AG08395 (cell line): ENCODE data around the gene RPP30.
A peak's percentile ranks its signal among the peaks of the same experiment; 100 is the strongest.
"Not testable (repeated sequence)": the region's sequence is repeated elsewhere in the genome, so short reads cannot be mapped to it uniquely, and the experiment has no call there.

Experiments used
- DNase-seq: peaks from one replicate; pipeline ENCODE4 v3.0.0; 2012; ENCODE audit warnings: mixed read lengths, low spot score

Gene RPP30

DNA sequence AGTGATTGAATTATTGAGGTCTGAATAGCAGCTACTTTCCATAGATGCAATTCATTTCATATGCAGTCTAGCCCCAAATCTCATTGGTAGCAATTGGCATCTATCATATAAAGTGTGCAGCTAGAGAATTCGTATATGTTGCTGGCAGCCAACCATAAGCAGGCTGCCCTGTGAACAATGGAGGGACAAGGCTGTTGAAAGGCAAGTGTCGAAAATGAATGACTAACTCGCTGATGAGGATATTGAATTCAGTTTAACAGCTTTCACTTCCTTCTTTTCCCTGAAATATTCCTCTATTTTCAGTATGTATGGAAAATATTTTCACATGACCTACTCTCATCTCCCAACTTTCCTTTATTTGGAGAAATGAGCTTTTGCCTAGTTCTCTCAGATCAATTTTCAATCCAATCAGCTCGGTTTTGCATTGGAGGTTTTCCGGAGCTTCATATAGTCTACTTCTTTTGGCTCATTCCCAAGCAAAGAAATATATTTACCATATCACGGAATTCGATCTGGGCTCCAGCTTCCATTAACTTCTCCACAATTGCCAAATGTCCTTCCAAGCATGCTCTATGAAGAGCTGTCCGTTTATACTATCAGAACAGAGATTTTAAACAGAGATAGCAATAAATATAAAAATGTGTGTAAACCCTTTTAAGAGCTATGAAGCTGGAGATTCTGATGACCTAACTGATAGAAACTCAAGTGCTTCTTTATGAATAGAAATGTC lies 45.6 kb downstream of the RPP30 start:
- DNase-seq: no peak

DNA sequence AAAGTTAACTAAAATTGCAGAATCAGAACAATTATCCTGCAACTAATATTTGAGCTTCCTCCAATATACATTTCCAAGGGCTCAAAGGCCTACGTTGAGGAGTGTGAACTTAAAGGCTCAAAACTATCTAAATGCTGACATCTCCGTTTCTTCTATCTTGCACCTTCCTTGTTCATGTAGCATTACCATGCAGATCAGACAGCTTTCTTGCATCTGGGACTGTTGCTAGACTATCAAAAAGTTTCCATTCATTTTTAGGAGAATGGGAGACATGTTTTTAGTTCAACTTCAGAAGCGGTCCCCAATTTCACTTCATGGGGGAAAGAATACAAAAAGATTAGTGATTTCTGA lies 46.2 kb downstream of the RPP30 start:
- DNase-seq: no peak

DNA sequence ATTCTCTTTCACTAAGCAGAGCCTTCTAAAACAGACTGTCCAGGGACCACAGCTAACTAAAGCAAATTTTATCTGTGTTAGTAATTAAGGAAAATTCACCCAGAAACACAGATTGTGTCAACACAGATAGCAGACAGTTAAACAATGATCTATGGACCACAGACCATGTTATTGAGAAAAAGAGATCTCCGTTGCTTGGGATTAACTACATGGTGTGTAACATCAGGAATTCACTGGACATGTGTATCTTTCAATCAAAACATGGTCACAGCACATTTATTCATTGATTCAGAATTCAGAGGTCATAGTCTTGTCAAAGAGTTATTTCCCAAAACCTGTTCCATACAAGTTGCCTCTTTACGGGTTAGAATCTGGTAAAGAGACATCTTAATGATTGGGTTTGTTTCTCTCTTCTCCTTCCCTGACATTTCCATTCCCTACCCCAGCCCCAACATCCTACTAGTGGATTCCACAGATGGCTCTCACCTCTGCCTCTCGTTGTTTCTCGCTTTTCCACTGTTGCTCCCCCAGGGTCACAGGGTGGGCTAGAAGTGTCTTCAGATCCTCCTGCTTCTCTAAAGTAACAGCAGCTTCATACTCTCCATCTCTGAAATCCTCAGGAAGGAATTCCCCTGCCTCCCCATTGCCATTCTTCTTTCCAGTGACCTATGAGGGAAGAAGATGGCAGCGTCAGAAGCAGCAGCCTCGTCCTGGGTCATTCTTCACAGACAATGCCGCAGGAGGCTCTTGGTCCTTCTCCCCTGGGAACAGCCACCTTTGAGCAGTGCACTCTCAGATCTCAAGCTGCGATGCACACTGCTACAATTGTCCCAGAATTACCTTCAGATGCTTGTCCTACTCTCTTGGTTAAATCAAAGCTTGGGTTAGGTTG lies 48.2 kb downstream of the RPP30 start:
- DNase-seq: no peak

GRCh38 chr10:90920986-90921666 lies 49.4 kb downstream of the RPP30 start, which contains the start of gene ANKRD1:
TSS of gene ANKRD1 (minus strand) at chr10:90921087. CDS start at chr10:90921027, 60 bp downstream.
- DNase-seq: peak; percentile 78

GRCh38 chr10:90921906-90922305 lies 50.1 kb downstream of the RPP30 start:
- no peak for DNase-seq

DNA sequence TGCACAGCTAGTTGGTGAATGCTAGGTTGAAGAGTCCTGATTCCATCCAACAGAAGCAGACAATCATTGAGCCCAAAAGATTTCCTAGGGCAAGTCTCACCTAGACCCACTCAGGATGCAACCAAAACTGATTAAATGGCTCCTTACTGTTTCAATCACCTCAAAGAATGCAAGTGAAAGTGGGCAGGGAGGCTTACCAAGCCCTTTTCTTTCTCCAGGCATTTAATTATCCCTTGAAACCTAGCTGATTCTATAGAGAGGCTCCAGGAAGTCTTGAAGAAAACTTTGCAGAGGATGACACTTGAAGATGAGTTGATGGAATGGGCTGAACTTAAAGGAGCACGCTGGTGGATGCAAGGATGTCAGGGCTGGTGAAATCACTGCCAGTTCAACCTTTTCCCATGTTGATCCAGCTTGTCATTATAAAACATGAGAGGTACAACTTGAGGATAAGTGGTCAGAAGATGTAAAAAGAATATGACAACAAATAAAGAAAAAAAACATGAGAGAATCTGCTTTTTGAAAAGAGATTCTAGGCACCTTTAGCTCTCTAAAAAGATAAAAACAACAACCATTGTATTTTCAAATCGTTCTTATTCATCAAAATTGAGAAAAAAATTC lies 51.4 kb downstream of the RPP30 start:
- DNase-seq: no peak

DNA sequence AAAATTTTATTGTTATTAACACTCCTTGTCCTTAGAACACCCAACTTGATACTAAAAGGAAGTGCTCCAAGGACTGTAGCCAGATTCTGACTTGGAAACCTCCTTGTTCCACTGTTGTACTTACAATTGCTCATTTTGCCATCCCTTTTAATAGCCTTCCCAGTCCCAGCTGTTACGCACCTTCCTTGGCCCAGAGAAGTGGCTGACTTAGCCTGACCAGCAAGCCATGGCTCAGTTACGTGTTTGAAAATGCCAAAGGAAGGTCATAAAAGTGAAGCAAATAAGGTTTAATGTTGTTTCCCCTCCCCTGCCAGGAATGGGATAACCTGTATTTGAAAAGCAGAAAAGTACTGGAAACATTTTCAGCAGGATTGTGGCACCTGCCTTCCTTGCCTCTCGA lies 52.8 kb downstream of the RPP30 start:
- DNase-seq: no peak

GRCh38 chr10:90925079-90926029 lies 53.6 kb downstream of the RPP30 start:
- no peak for DNase-seq

DNA sequence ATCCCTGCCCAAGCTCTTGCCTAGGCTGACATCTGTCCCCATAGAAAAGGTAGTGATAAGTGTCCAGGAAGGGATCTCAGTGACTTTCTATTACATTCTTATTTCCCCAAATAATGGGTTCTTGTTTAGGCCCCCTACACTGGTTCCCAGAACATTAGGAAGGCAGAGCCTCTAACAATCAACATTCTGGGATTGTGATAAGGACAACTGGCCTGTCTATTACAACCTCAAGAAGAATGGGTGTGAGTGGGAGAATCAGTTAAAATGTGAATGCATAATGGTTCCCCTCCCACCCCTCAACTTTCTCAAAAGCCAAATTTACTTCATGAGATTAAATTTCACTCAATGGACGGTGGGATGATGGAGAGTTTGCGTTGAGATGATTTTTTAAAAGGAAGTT lies 55.5 kb downstream of the RPP30 start:
- no peak for DNase-seq

- no peak for DNase-seq
These were observed 57.4 kb downstream of the RPP30 start for GRCh38 chr10:90929179-90929578.

DNA sequence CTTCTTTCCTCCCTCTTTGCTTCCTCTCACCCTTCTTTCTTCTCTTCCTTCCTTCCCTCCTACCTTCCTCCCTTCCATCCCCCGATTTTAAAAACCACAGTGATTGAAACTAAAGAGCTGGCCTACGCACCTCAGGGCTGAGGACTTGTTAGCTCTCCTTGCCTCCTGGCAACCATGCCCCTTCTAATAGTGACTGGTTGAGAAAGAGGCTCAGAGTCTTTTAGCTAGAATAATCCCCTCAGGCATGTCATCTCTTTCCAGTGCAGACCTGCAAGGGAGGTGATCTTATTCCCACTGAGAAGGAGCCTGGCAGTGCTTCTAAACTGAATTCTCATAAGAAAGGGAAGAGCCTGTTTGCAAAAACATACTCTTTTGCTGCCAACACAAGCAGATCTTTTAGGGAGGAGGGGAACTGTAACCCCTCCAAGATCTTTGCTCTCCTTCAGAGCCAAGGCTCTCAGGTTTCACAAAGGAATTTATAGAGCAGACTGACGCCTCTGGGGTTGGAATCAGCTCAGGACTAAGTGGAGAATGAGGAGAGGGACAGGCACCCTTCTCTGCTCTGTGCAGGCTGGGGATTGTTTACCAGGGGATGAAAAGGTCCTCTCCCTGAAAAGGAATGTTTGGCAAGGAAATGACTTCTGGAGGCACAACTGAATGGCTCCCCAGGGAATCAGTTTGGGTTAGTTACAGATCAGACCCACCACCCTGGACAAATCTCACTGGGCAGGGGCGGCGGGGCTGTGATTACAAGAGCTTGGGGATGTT lies 58.5 kb downstream of the RPP30 start:
- DNase-seq: peak; percentile 60

GRCh38 chr10:90930971-90931871 lies 59.4 kb downstream of the RPP30 start:
- peak; percentile 80 for DNase-seq

- no peak for DNase-seq
These were observed 64.0 kb downstream of the RPP30 start for GRCh38 chr10:90935581-90936275.

- DNase-seq: no peak
These were observed 64.5 kb downstream of the RPP30 start for GRCh38 chr10:90936276-90936659.

- no peak for DNase-seq
These were observed 66.0 kb downstream of the RPP30 start for GRCh38 chr10:90937645-90938258.

DNA sequence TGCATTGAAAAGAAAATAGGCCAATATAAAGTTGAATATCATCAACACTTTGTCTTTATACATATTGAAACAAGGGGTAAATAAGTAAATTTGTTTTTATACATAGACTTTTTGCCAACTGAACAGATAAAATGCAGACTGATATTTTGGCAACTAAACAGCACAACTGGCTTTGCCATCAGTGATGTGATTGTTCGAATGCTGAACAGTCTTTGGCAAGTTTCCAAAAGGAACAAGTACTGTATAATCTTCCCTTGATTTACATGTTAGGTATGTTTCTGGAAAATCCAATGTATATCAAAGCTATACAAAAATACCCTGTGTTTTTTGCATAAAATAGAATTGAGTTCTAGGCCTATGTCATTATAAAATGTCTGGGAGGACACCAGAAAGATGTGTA lies 67.3 kb downstream of the RPP30 start:
- no peak for DNase-seq

GRCh38 chr10:90939648-90940047 lies 67.9 kb downstream of the RPP30 start:
- DNase-seq: no peak

DNA sequence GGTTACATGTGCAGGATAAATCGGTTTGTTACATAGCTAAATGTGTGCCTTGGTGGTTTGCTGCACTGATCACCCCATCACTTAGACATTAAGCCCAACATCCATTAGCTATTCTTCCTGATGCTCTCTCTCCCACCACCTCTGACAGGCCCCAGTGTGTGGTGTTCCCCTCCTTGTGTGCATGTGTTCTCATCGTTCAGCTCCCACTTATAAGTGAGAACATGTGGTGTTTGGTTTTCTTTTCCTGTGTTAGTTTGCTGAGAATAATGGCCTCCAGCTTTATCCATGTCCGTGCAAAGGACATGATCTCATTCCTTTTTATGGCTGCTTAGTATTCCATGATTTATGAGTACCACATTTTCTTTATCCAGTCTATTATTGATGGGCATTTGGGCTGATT lies 71.2 kb downstream of the RPP30 start:
- DNase-seq: not testable (repeated sequence)
